OCI-LY7 (cell line): Measurements from ENCODE around the gene GALP.

ENCODE experiments used
- EZH2phosphoT487 ChIP-seq: fragments of 200-600 bp; sonication (generic); IDR thresholded peaks from 2 replicates; pipeline ENCODE4 v1.6.1; 2018; ENCODE audit warnings: low read depth, borderline replicate concordance, mild to moderate bottlenecking, mixed run types, antibody characterized with exemption, low read length, moderate library complexity, mixed read lengths
- TF ChIP-seq, protein P1 (sequence below): fragments of 200-600 bp; sonication (generic); conservative IDR thresholded peaks from 2 replicates; pipeline ENCODE4 v1.5.1; 2014; ENCODE audit warnings: mild to moderate bottlenecking, antibody characterized with exemption, low read length, moderate library complexity, mixed read lengths

DNA sequence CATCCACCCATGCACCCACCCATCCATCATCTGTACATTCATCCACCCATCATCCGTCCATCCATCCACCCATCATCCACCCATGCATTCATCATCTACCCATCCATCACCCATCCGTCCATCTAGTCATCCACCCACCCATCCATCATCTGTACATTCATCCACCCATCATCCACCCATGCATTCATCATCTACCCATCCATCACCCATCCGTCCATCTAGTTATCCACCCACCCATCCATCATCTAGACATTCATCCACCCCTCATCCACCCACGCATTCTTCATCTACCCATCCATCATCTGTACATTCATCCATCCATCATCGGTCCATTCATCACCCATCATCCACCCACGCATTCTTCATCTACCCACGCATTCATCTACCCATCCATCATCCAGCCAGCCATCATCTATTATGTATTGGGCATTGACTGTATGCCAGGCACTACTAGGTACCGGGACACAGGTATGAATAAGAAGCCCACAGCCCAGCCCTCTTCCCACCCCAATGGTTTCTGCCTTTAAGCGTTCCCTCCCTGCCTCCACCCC, 16.7 kb upstream of the GALP start:
- TF ChIP-seq, protein P1, sequence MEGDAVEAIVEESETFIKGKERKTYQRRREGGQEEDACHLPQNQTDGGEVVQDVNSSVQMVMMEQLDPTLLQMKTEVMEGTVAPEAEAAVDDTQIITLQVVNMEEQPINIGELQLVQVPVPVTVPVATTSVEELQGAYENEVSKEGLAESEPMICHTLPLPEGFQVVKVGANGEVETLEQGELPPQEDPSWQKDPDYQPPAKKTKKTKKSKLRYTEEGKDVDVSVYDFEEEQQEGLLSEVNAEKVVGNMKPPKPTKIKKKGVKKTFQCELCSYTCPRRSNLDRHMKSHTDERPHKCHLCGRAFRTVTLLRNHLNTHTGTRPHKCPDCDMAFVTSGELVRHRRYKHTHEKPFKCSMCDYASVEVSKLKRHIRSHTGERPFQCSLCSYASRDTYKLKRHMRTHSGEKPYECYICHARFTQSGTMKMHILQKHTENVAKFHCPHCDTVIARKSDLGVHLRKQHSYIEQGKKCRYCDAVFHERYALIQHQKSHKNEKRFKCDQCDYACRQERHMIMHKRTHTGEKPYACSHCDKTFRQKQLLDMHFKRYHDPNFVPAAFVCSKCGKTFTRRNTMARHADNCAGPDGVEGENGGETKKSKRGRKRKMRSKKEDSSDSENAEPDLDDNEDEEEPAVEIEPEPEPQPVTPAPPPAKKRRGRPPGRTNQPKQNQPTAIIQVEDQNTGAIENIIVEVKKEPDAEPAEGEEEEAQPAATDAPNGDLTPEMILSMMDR = no peak
- no peak for TF ChIP-seq EZH2phosphoT487
